ENCODE measurements around the gene MAGI2.

The MAGI2 gene

DNA sequence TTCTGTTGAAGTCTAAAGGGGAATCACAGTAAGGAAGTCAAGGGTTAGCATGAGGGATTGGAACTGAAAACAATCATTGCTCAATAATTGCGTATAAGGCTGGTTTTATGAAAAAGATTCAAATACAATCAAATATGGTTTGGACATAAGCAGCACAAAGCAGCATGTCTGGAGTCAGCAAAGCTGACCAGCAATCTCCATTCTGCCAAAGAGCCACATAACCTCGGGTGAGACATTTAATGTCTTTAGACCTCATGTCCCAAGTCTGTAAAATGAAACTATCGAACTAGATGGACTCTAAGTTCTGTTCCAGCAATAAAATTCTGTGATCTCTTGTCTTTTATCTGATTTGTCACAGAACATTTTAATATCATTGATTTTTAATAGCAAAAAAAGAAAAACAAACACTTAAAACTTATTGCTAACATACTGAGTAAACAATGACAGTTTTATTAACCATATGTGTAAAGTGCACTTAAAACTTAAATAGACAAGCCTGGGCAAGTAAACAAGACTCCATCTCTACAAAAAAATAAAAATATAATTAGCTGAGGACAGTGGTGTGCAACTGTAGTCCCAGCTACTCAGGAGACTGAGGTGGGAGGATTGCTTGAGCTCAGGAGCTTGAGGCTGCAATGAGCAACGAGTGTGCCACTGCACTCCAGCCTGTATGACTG lies 217.0 kb downstream of the MAGI2 start:
- no peak overlapping the region for H2AFZ ChIP-seq (ENCODE audit: low read depth, low read length, severe bottlenecking)
- no peaks in the 10 kb centered on the region for H3K36me3 ChIP-seq (ENCODE audit: low read length)
- TF ChIP-seq EZH2phosphoT487 (conservative IDR thresholded peaks at IDR 0.05; ENCODE audit: low read length) = no peak
- TF ChIP-seq, protein P1, sequence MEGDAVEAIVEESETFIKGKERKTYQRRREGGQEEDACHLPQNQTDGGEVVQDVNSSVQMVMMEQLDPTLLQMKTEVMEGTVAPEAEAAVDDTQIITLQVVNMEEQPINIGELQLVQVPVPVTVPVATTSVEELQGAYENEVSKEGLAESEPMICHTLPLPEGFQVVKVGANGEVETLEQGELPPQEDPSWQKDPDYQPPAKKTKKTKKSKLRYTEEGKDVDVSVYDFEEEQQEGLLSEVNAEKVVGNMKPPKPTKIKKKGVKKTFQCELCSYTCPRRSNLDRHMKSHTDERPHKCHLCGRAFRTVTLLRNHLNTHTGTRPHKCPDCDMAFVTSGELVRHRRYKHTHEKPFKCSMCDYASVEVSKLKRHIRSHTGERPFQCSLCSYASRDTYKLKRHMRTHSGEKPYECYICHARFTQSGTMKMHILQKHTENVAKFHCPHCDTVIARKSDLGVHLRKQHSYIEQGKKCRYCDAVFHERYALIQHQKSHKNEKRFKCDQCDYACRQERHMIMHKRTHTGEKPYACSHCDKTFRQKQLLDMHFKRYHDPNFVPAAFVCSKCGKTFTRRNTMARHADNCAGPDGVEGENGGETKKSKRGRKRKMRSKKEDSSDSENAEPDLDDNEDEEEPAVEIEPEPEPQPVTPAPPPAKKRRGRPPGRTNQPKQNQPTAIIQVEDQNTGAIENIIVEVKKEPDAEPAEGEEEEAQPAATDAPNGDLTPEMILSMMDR (IDR thresholded peaks at IDR 0.05; ENCODE audit: insufficient read depth, low read length, poor library complexity, severe bottlenecking) = no peak
- H3K4me2 ChIP-seq (ENCODE audit: low read depth, low read length, poor library complexity, severe bottlenecking) = no peak overlapping the region
- H3K9ac ChIP-seq (ENCODE audit: low read length) = no peak overlapping the region
- H3K27ac ChIP-seq (ENCODE audit: low read depth, low read length) = no peak overlapping the region
- H3K9me3 ChIP-seq (ENCODE audit: insufficient read depth, low read length) = no peaks in the 10 kb centered on the region
- no peaks in the 10 kb centered on the region; the same call in 1 of the 2 replicates for H3K9me2 ChIP-seq (replicated peaks; ENCODE audit: insufficient read depth, low read length)
- H3K79me2 ChIP-seq (ENCODE audit: insufficient read depth, low read length) = no peaks in the 10 kb centered on the region
- H4K20me1 ChIP-seq (ENCODE audit: low read depth, low read length) = no peaks in the 10 kb centered on the region
- no peak overlapping the region for H3K4me3 ChIP-seq (ENCODE audit: insufficient read depth, low read length, poor library complexity, severe bottlenecking)
- no peaks in the 10 kb centered on the region for H3K27me3 ChIP-seq (ENCODE audit: low read length)
- no peaks in the 10 kb centered on the region for H3F3A ChIP-seq (ENCODE audit: insufficient read depth)

DNA sequence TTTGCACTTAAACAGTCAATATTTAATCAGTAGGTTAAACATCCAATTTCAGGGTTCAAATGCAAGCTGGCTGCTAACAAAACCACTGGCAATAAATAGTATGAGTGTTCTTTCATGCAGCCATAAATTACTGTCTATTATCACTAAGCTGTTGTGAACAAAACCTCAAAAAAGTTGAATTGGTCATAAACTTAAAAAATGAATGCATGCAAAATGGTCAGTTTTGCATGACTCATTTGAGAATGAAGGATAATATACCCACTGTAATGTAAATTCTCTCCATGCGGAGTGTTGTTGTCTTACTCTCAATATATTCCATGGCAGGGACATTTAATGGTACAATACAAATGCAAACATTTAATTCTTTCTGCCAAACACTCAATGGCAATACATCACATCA lies 226.4 kb downstream of the MAGI2 start:
- Histone ChIP-seq H3K27me3 (ENCODE audit: low read length) (no peaks in the 10 kb centered on the region), H3K4me2 (ENCODE audit: low read depth, low read length, poor library complexity, severe bottlenecking) (no peak overlapping the region), H3K9ac (ENCODE audit: low read length) (no peak overlapping the region), H3K79me2 (ENCODE audit: insufficient read depth, low read length) (no peaks in the 10 kb centered on the region), H3F3A (ENCODE audit: insufficient read depth) (no peaks in the 10 kb centered on the region), H3K9me3 (ENCODE audit: insufficient read depth, low read length) (no peaks in the 10 kb centered on the region), H3K9me2 (replicated peaks; ENCODE audit: insufficient read depth, low read length) (no peaks in the 10 kb centered on the region), H3K4me3 (ENCODE audit: insufficient read depth, low read length, poor library complexity, severe bottlenecking) (no peak overlapping the region), H2AFZ (ENCODE audit: low read depth, low read length, severe bottlenecking) (no peak overlapping the region), H3K36me3 (ENCODE audit: low read length) (no peaks in the 10 kb centered on the region), H3K27ac (ENCODE audit: low read depth, low read length) (no peak overlapping the region), H4K20me1 (ENCODE audit: low read depth, low read length) (no peaks in the 10 kb centered on the region)
- TF ChIP-seq EZH2phosphoT487 (conservative IDR thresholded peaks at IDR 0.05; ENCODE audit: low read length) = no peak
- TF ChIP-seq, protein P1 (IDR thresholded peaks at IDR 0.05; ENCODE audit: insufficient read depth, low read length, poor library complexity, severe bottlenecking) = no peak

DNA sequence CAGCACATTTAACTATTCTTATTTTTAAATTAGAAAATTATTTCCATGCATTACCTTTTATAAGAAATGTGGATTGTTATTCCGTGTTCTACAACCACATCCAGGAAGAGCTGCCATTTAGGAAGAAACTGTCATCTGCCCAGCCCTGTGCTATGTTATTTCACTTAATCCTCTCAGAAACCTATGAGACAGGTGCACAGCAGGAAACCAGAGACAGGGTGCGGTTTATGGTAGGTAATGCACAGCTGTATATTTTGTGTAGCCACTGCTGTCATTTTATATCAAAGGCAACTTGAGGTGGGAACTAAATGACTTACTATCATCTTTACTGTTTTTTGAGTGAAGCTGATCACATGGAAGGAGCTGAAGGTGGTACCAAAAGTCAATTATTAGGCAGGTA lies 232.3 kb downstream of the MAGI2 start:
- no peak overlapping the region for H3K4me3 ChIP-seq (ENCODE audit: insufficient read depth, low read length, poor library complexity, severe bottlenecking)
- no peak overlapping the region for H3K27ac ChIP-seq (ENCODE audit: low read depth, low read length)
- H3K79me2 ChIP-seq (ENCODE audit: insufficient read depth, low read length) = no peaks in the 10 kb centered on the region
- H3K9ac ChIP-seq (ENCODE audit: low read length) = no peak overlapping the region
- H4K20me1 ChIP-seq (ENCODE audit: low read depth, low read length) = no peaks in the 10 kb centered on the region
- no peak overlapping the region for H3K4me2 ChIP-seq (ENCODE audit: low read depth, low read length, poor library complexity, severe bottlenecking)
- no peaks in the 10 kb centered on the region for H3K36me3 ChIP-seq (ENCODE audit: low read length)
- no peaks in the 10 kb centered on the region for H3K9me3 ChIP-seq (ENCODE audit: insufficient read depth, low read length)
- no peaks in the 10 kb centered on the region for H3K9me2 ChIP-seq (replicated peaks; ENCODE audit: insufficient read depth, low read length)
- no peaks in the 10 kb centered on the region for H3F3A ChIP-seq (ENCODE audit: insufficient read depth)
- no peak overlapping the region for H2AFZ ChIP-seq (ENCODE audit: low read depth, low read length, severe bottlenecking)
- H3K27me3 ChIP-seq (ENCODE audit: low read length) = no peaks in the 10 kb centered on the region
- TF ChIP-seq, protein P1 (IDR thresholded peaks at IDR 0.05; ENCODE audit: insufficient read depth, low read length, poor library complexity, severe bottlenecking) = no peak
- TF ChIP-seq EZH2phosphoT487 (conservative IDR thresholded peaks at IDR 0.05; ENCODE audit: low read length) = no peak
